Hepatocyte (in vitro differentiated cells): Measurements from ENCODE around the gene DACH2. TPM values are rescaled to one million over a fixed set of nuclear protein-coding genes. Genes with fewer than 3 reads are reported as not detected.

ENCODE experiments used
- DNase-seq: peaks from one replicate; pipeline ENCODE4 v3.0.0-alpha.2; 2016; ENCODE audit warnings: low spot score
- H2AFZ ChIP-seq: fragments of 200-600 bp; sonication (generic); 2 replicates; pipeline ENCODE4 v1.6.0; 2016; ENCODE audit warnings: antibody characterized with exemption, mild to moderate bottlenecking
- H3K27ac ChIP-seq: fragments of 200-600 bp; sonication (generic); 2 replicates; pipeline ENCODE4 v1.5.1; 2016; ENCODE audit warnings: mild to moderate bottlenecking
- H3K27me3 ChIP-seq: fragments of 200-600 bp; sonication (generic); 2 replicates; pipeline ENCODE4 v1.6.1; 2016
- H3K36me3 ChIP-seq: fragments of 200-600 bp; sonication (generic); replicated peaks from 2 replicates; pipeline ENCODE4 v1.5.1; 2016; ENCODE audit warnings: low read depth; ENCODE audit not compliant: insufficient read depth
- H3K4me1 ChIP-seq: fragments of 200-600 bp; sonication (generic); 2 replicates; pipeline ENCODE4 v1.5.1; 2016; ENCODE audit warnings: mild to moderate bottlenecking, moderate library complexity; ENCODE audit not compliant: insufficient read depth
- H3K4me2 ChIP-seq: fragments of 200-600 bp; sonication (generic); 2 replicates; pipeline ENCODE4 v1.6.0; 2016
- H3K4me3 ChIP-seq: fragments of 200-600 bp; sonication (generic); 2 replicates; pipeline ENCODE4 v1.5.1; 2016; ENCODE audit warnings: mild to moderate bottlenecking
- H3K79me2 ChIP-seq: fragments of 200-600 bp; sonication (generic); 2 replicates; pipeline ENCODE4 v1.6.0; 2017; ENCODE audit warnings: mild to moderate bottlenecking
- H3K9me2 ChIP-seq: fragments of 200-600 bp; sonication (generic); replicated peaks from 2 replicates; pipeline ENCODE4 v1.6.0; 2017; ENCODE audit warnings: mild to moderate bottlenecking; ENCODE audit not compliant: insufficient read depth
- H3K9me3 ChIP-seq: fragments of 200-600 bp; sonication (generic); 2 replicates; pipeline ENCODE4 v1.5.1; 2016; ENCODE audit warnings: low read depth, mild to moderate bottlenecking
- H4K20me1 ChIP-seq: fragments of 200-600 bp; sonication (generic); 2 replicates; pipeline ENCODE4 v1.6.0; 2016; ENCODE audit warnings: mild to moderate bottlenecking; ENCODE audit not compliant: insufficient read depth, poor library complexity, severe bottlenecking
- CTCF ChIP-seq: fragments of 200-600 bp; sonication (generic); IDR thresholded peaks from 2 replicates; pipeline ENCODE4 v1.5.1; 2016; ENCODE audit warnings: antibody characterized with exemption, mild to moderate bottlenecking; ENCODE audit not compliant: poor library complexity
- EZH2 ChIP-seq: fragments of 200-600 bp; sonication (generic); IDR thresholded peaks from 2 replicates; pipeline ENCODE4 v1.6.1; 2016; ENCODE audit warnings: antibody characterized with exemption, mild to moderate bottlenecking, borderline replicate concordance
- EZH2phosphoT487 ChIP-seq: fragments of 200-600 bp; sonication (generic); IDR thresholded peaks from one replicate; pipeline ENCODE4 v1.6.1; 2018; ENCODE audit warnings: antibody characterized with exemption, mild to moderate bottlenecking, low read depth, moderate library complexity; ENCODE audit not compliant: unreplicated experiment, severe bottlenecking
- WGBS: methylation state at CpG from one replicate; pipeline ENCODE4 v1.1.6; 2016; ENCODE audit warnings: low lambda C conversion rate; ENCODE audit errors: missing lambda C conversion rate; 5-methylcytosine and 5-hydroxymethylcytosine counted together
- polyA plus RNA-seq: library from polyadenylated mRNA; unstranded; fragments of >200 nt; fragmentation: Nextera tagmentation; extraction: Ambion mirVana; gene quantifications from 2 replicates; pipeline ENCODE4 v1.2.1, GENCODE V29; 2016
- total RNA-seq: library from RNA; depleted of rRNA; stranded (reverse); fragments of >200 nt; gene quantifications from 2 replicates; pipeline ENCODE4 v1.2.3, GENCODE V29; 2014

DACH2 gene
- total and polyA plus RNA-seq, 2 experiments from 2014 or later, result 0.67 to 0.87 TPM

DNA sequence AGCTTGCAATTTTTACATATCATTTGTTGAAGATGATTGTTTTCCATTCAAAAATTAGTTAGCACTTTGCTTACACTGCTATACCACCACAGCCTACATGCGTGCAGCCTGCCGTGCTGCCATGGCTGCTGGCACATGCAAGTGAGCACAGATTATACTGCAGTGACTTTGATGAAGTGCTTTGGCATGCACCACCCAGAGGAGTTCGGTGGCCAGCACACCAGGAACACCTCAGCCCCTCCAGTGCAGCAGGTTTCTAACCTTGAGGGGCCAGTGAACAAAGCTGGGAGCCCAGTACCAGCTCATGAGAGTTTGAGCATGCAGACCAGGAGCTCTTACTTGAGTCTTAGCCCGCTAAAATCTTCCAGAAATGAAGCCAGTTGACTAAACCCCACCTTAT, 431.5 kb downstream of the DACH2 start:
- no peak overlapping the region for H3K4me3 ChIP-seq
- H2AFZ ChIP-seq, result no peak overlapping the region
- H3K36me3 ChIP-seq, result no peaks in the 10 kb centered on the region
- TF ChIP-seq CTCF (no peak), EZH2 (no peak), EZH2phosphoT487 (no peak)
- H3K27ac ChIP-seq, result no peak overlapping the region
- H3K9me2 ChIP-seq, result no peaks in the 10 kb centered on the region
- H3K79me2 ChIP-seq, result no peaks in the 10 kb centered on the region
- H3K4me1 ChIP-seq, result no peaks in the 10 kb centered on the region
- no peaks in the 10 kb centered on the region for H3K9me3 ChIP-seq
- no peak for DNase-seq
- 66% methylated on average over 4 of the region's 4 CpGs for WGBS
- no peaks in the 10 kb centered on the region for H3K27me3 ChIP-seq
- H4K20me1 ChIP-seq, result no peaks in the 10 kb centered on the region
- no peak overlapping the region for H3K4me2 ChIP-seq

DNA sequence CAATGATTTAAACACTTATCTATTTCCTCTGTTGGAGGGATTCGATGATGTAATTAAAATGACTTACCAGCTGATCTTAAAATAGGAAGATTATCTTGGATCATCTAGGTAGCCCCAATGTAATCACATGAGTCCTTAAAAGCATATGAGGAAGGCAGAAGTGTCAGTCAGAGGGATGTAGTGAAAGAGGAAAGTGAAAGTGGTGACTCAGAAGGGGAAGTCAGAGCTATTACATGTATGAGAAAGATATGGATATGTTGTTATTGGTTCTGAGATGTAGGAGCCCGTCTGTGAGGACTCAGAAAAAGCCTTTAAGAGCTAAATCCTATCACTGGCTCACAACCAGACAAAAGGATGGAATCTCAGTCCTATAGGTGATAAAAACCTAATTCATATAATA, 456.4 kb downstream of the DACH2 start:
- no peak overlapping the region for H2AFZ ChIP-seq
- H4K20me1 ChIP-seq, result no peaks in the 10 kb centered on the region

GRCh38 chrX:86696951-86697350, 548.7 kb downstream of the DACH2 start:
- Histone ChIP-seq H3K9me2 (no peaks in the 10 kb centered on the region), H3K4me3 (no peak overlapping the region), H4K20me1 (no peaks in the 10 kb centered on the region), H3K36me3 (no peaks in the 10 kb centered on the region), H3K4me1 (no peaks in the 10 kb centered on the region), H3K4me2 (no peak overlapping the region), H3K79me2 (no peaks in the 10 kb centered on the region), H3K27ac (no peak overlapping the region), H3K9me3 (no peaks in the 10 kb centered on the region), H2AFZ (no peak overlapping the region), H3K27me3 (no peaks in the 10 kb centered on the region)
- no peak for DNase-seq
- 66% methylated on average over 1 of the region's 1 CpG for WGBS
- TF ChIP-seq EZH2phosphoT487 (no peak), EZH2 (no peak), CTCF (no peak)

More for the DNA sequence above, 456.4 kb downstream of the DACH2 start:
- Histone ChIP-seq H3K4me3 (no peak overlapping the region), H3K9me3 (peaks cover 4% of the 10 kb centered on the region), H3K27me3 (no peaks in the 10 kb centered on the region), H3K79me2 (no peaks in the 10 kb centered on the region), H3K9me2 (no peaks in the 10 kb centered on the region), H3K4me1 (no peaks in the 10 kb centered on the region), H3K4me2 (no peak overlapping the region), H3K36me3 (no peaks in the 10 kb centered on the region), H3K27ac (no peak overlapping the region)
- WGBS, result 40% methylated on average over 2 of the region's 2 CpGs
- no peak for DNase-seq
- TF ChIP-seq EZH2phosphoT487, result no peak
- no peak for TF ChIP-seq EZH2
- no peak for TF ChIP-seq CTCF
